ENCODE measurements around the gene TMPRSS2.

The TMPRSS2 gene

DNA sequence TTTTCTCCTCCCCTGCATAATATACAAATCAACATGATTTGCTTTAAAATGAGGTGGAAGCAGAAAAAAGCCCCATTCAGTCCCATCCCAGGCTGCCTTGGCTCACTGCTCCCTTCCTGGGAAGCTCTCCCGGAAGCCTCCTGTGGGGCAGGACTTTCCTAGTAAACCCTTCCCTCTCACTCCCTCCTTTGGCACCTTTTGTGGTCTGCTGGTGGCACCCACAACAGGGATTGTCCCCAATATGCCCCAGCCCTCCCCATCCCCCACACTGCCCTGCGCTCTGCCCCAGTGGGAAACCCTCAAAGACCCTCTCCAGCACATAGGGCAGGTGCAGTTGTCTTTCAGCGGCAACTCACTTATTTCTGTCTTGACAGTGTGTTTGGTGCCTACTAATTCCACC, 1.8 kb upstream of the TMPRSS2 start:
- Histone ChIP-seq H3K27me3 (ENCODE audit: control insufficient read depth, insufficient read depth, low read length) (peaks cover 38% of the 10 kb centered on the region), H3K36me3 (ENCODE audit: control insufficient read depth, insufficient read depth, low read length) (no peaks in the 10 kb centered on the region), H3K4me1 (ENCODE audit: control insufficient read depth, insufficient read depth, low read length) (peaks cover 19% of the 10 kb centered on the region), H3K4me3 (ENCODE audit: low read depth, low read length) (no peak overlapping the region), H3K9ac (ENCODE audit: low read depth, low read length) (no peak overlapping the region), H3K27ac (ENCODE audit: low read depth, low read length) (no peak overlapping the region), H3K9me3 (ENCODE audit: control insufficient read depth, insufficient read depth, low read length) (no peaks in the 10 kb centered on the region)

- Histone ChIP-seq H3K27ac (ENCODE audit: low read depth, low read length) (no peak overlapping the region), H3K9ac (ENCODE audit: low read depth, low read length) (no peak overlapping the region), H3K9me3 (ENCODE audit: control insufficient read depth, insufficient read depth, low read length) (no peaks in the 10 kb centered on the region), H3K36me3 (ENCODE audit: control insufficient read depth, insufficient read depth, low read length) (no peaks in the 10 kb centered on the region), H3K4me3 (ENCODE audit: low read depth, low read length) (peak overlapping the region; percentile 73; the same call in 1 of the 2 replicates), H3K4me1 (ENCODE audit: control insufficient read depth, insufficient read depth, low read length) (peaks cover 19% of the 10 kb centered on the region), H3K27me3 (ENCODE audit: control insufficient read depth, insufficient read depth, low read length) (peaks cover 38% of the 10 kb centered on the region)
Observed at GRCh38 chr21:41509145-41509496, 1.2 kb upstream of the TMPRSS2 start.

DNA sequence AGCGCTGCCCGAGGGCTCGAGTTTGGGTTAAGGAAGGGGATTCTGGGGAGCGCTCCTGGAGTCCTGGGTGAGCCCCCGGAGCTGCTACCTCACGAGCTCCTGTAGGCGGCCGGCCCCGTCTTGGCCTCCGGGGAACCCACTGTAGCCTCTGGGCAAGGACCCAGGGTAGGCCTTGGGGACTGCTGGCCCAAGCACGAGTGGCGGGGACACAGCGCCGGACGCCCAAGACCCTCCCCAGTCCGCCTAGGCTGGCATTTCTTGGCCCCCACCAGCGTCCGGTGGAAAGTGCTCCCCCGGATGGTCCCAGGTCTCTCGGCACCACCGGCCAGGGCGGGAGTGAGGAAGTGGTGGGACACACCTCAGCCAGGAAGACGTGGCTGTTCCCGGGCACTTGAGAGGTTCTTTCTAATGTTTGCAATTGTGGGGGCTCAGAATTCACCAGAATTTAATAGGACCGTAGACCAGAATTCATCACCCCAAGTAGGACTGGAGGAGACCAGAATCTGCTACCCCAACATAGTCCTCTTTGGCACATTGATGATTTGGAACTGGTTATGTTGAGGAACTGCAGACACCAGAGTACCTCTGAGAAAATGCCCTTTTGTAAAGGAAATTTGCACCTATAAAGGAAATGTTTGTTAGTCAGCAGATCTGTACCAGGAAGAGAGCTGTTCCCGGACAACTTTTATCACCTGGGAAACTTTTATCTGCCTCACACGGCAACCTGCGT, 622 bp upstream of the TMPRSS2 start:
- peaks cover 38% of the 10 kb centered on the region for H3K27me3 ChIP-seq (ENCODE audit: control insufficient read depth, insufficient read depth, low read length)
- H3K9ac ChIP-seq (ENCODE audit: low read depth, low read length): no peak overlapping the region
- H3K27ac ChIP-seq (ENCODE audit: low read depth, low read length): no peak overlapping the region
- H3K4me3 ChIP-seq (ENCODE audit: low read depth, low read length): peak overlapping the region; percentile 73
- no peaks in the 10 kb centered on the region for H3K36me3 ChIP-seq (ENCODE audit: control insufficient read depth, insufficient read depth, low read length)
- peaks cover 19% of the 10 kb centered on the region for H3K4me1 ChIP-seq (ENCODE audit: control insufficient read depth, insufficient read depth, low read length)
- H3K9me3 ChIP-seq (ENCODE audit: control insufficient read depth, insufficient read depth, low read length): no peaks in the 10 kb centered on the region

DNA sequence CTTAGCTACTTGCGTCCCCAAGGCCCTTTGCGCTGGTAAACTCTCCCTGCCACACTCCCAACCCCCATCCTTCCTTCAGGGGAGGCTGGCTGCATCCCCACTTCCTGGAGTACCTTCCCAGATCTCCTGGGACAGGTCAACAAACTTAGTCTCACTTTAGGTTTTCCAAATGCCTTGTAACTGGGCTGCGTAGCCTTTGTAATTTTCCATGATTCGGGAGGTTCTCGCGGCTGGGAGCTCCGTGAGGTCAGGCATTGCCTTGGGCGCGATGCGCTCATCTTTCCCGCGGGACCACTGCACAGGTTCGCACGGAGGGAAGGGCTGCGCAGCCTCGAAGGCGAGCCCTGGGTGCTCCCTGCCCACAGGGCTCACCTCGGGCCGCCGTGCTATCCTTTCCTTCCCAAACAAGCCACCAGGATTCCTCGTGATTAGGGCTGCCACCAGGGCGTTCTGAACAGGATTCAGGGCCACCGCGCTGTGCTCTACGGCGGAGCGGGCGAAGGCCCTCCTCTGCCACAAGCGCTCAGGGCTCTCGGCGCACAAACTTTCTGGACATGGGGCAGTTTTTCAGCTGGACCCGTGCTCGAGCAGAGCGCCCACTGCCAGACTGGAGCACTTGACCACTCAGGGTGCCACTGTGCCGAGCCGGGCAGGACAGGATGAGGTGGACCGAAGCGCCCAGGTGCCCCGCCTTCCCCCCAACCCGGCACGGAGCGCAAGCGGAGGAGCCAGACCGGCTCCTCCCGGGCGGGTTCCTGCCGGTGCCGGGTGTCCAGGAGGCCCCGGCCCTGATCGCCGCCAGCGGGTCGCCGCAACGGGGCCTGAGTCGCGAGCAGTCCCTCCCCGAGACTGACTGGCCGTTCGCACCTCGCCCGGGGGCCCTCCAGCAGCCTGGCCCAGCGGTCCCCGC, 1.1 kb downstream of the TMPRSS2 start:
- no peaks in the 10 kb centered on the region for H3K36me3 ChIP-seq (ENCODE audit: control insufficient read depth, insufficient read depth, low read length)
- H3K27me3 ChIP-seq (ENCODE audit: control insufficient read depth, insufficient read depth, low read length): peaks cover 38% of the 10 kb centered on the region
- H3K4me1 ChIP-seq (ENCODE audit: control insufficient read depth, insufficient read depth, low read length): peaks cover 19% of the 10 kb centered on the region
- no peaks in the 10 kb centered on the region for H3K9me3 ChIP-seq (ENCODE audit: control insufficient read depth, insufficient read depth, low read length)
- peak overlapping the region; percentile 50; the same call in 1 of the 2 replicates for H3K9ac ChIP-seq (ENCODE audit: low read depth, low read length)
- H3K27ac ChIP-seq (ENCODE audit: low read depth, low read length): peak overlapping the region; percentile 12
- H3K4me3 ChIP-seq (ENCODE audit: low read depth, low read length): peak overlapping the region; percentile 73

DNA sequence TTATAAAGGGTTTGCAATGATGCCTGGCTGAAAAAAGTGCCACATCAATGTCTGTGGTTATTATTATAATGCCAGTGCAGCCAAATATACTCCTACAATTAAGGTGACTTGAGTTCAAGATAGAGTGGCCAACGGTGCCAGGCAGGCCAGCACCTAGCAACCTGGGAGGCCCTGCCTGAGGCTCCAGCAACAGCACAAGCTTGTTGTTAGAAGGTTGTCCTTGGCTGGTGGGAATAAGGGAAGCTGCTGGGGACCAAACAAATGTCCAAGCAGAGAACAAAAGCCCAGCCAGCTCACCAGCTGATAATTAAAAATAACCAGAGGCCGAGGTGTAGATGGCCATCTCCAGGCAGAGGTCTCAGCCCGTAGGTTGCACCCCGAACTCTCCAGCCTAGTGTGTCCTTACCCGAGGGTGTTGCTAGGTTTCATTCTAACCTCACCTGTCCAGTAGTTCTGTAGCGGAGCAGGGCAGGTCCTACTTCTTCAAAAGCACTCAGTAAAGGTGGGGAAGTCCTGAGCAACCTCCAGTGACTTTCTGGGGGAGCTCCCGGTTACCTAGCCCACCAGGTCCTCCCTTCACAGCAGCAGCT, 1.9 kb downstream of the TMPRSS2 start:
- H3K27me3 ChIP-seq (ENCODE audit: control insufficient read depth, insufficient read depth, low read length): peaks cover 38% of the 10 kb centered on the region
- no peak overlapping the region for H3K27ac ChIP-seq (ENCODE audit: low read depth, low read length)
- no peaks in the 10 kb centered on the region for H3K9me3 ChIP-seq (ENCODE audit: control insufficient read depth, insufficient read depth, low read length)
- H3K9ac ChIP-seq (ENCODE audit: low read depth, low read length): no peak overlapping the region
- peaks cover 19% of the 10 kb centered on the region for H3K4me1 ChIP-seq (ENCODE audit: control insufficient read depth, insufficient read depth, low read length)
- no peaks in the 10 kb centered on the region for H3K36me3 ChIP-seq (ENCODE audit: control insufficient read depth, insufficient read depth, low read length)
- peak overlapping the region; percentile 73 for H3K4me3 ChIP-seq (ENCODE audit: low read depth, low read length)

- Histone ChIP-seq H3K9me3 (ENCODE audit: control insufficient read depth, insufficient read depth, low read length) (no peaks in the 10 kb centered on the region), H3K27ac (ENCODE audit: low read depth, low read length) (no peak overlapping the region), H3K27me3 (ENCODE audit: control insufficient read depth, insufficient read depth, low read length) (peaks cover 32% of the 10 kb centered on the region), H3K36me3 (ENCODE audit: control insufficient read depth, insufficient read depth, low read length) (no peaks in the 10 kb centered on the region), H3K9ac (ENCODE audit: low read depth, low read length) (no peak overlapping the region), H3K4me3 (ENCODE audit: low read depth, low read length) (no peak overlapping the region), H3K4me1 (ENCODE audit: control insufficient read depth, insufficient read depth, low read length) (peaks cover 18% of the 10 kb centered on the region)
Observed at GRCh38 chr21:41504030-41504429, 3.9 kb downstream of the TMPRSS2 start.

GRCh38 chr21:41503331-41503730, 4.6 kb downstream of the TMPRSS2 start:
- H3K9ac ChIP-seq (ENCODE audit: low read depth, low read length): no peak overlapping the region
- peaks cover 13% of the 10 kb centered on the region for H3K4me1 ChIP-seq (ENCODE audit: control insufficient read depth, insufficient read depth, low read length)
- no peak overlapping the region for H3K4me3 ChIP-seq (ENCODE audit: low read depth, low read length)
- H3K36me3 ChIP-seq (ENCODE audit: control insufficient read depth, insufficient read depth, low read length): no peaks in the 10 kb centered on the region
- no peak overlapping the region for H3K27ac ChIP-seq (ENCODE audit: low read depth, low read length)
- no peaks in the 10 kb centered on the region for H3K9me3 ChIP-seq (ENCODE audit: control insufficient read depth, insufficient read depth, low read length)
- peaks cover 25% of the 10 kb centered on the region for H3K27me3 ChIP-seq (ENCODE audit: control insufficient read depth, insufficient read depth, low read length)

DNA sequence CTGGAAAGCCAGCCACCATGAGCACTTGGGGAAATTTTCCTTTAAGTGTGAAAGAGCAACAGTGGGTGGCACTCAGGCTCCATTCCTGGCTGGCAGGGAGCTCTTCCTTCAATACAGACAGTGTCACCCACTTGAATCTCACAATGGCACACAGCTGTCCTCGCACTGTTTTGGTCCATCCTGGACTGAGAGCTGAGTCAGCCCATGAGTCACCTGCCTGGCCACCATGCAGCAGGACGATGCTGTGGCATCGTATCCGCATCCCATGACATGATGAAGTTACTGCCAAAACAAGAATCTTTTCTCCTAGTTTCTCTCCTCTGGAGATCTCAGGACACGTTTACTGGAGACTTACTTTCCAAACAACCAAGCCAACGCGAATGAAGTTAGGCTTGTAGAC, 6.0 kb downstream of the TMPRSS2 start:
- no peak overlapping the region for H3K4me3 ChIP-seq (ENCODE audit: low read depth, low read length)
- H3K4me1 ChIP-seq (ENCODE audit: control insufficient read depth, insufficient read depth, low read length): peaks cover 17% of the 10 kb centered on the region
- H3K9ac ChIP-seq (ENCODE audit: low read depth, low read length): no peak overlapping the region
- no peak overlapping the region for H3K27ac ChIP-seq (ENCODE audit: low read depth, low read length)
- no peaks in the 10 kb centered on the region for H3K9me3 ChIP-seq (ENCODE audit: control insufficient read depth, insufficient read depth, low read length)
- H3K27me3 ChIP-seq (ENCODE audit: control insufficient read depth, insufficient read depth, low read length): peaks cover 19% of the 10 kb centered on the region
- no peaks in the 10 kb centered on the region for H3K36me3 ChIP-seq (ENCODE audit: control insufficient read depth, insufficient read depth, low read length)

DNA sequence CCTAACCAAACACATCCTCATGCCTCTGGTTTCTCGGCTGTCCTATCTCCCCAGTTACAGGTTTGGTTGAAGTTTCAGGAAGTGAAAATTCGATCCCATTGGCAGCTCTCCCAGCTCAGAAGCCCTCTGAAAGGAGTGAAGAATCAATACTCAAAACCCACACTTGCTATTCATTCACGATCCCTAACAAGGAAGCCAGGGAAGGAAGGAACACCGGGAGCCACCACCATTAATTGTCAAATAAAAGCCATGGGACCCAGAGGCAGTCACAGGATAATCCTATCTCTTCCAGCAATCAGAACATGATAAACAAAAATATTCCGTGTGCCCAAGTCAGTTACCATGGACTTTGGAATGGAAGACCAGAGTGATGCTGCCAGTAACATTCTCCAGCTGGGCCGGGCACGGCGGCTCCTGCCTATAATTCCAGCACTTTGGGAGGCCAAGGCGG, 7.0 kb downstream of the TMPRSS2 start:
- Histone ChIP-seq H3K9me3 (ENCODE audit: control insufficient read depth, insufficient read depth, low read length) (no peaks in the 10 kb centered on the region), H3K4me1 (ENCODE audit: control insufficient read depth, insufficient read depth, low read length) (peaks cover 8% of the 10 kb centered on the region), H3K27ac (ENCODE audit: low read depth, low read length) (no peak overlapping the region), H3K27me3 (ENCODE audit: control insufficient read depth, insufficient read depth, low read length) (peaks cover 9% of the 10 kb centered on the region), H3K4me3 (ENCODE audit: low read depth, low read length) (no peak overlapping the region), H3K9ac (ENCODE audit: low read depth, low read length) (no peak overlapping the region), H3K36me3 (ENCODE audit: control insufficient read depth, insufficient read depth, low read length) (no peaks in the 10 kb centered on the region)

DNA sequence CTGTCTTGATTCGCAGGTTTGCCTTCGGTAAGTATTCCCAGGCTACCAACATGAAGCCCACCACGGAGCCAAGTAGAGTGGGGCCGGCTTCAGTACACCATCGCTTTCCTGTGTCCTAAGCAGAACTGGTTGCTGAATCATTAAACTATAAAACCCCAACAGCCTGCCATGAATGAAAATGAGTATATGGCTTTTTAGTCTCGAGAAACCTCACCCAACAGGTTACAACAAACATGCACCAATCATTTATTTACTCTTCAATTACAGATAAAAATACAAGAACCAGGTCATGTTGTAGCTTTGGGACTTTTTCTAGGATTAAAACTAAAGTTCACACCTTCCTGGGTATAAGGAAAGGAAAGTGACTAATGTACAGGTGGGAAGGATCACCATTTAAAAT, 7.6 kb downstream of the TMPRSS2 start:
- H3K27ac ChIP-seq (ENCODE audit: low read depth, low read length): no peak overlapping the region
- no peak overlapping the region for H3K9ac ChIP-seq (ENCODE audit: low read depth, low read length)
- H3K36me3 ChIP-seq (ENCODE audit: control insufficient read depth, insufficient read depth, low read length): no peaks in the 10 kb centered on the region
- H3K4me1 ChIP-seq (ENCODE audit: control insufficient read depth, insufficient read depth, low read length): peaks cover 3% of the 10 kb centered on the region; the same call in 1 of the 2 replicates
- H3K4me3 ChIP-seq (ENCODE audit: low read depth, low read length): no peak overlapping the region
- peaks cover 3% of the 10 kb centered on the region for H3K27me3 ChIP-seq (ENCODE audit: control insufficient read depth, insufficient read depth, low read length)
- no peaks in the 10 kb centered on the region for H3K9me3 ChIP-seq (ENCODE audit: control insufficient read depth, insufficient read depth, low read length)

- Histone ChIP-seq H3K4me3 (ENCODE audit: low read depth, low read length) (no peak overlapping the region), H3K9ac (ENCODE audit: low read depth, low read length) (no peak overlapping the region), H3K36me3 (ENCODE audit: control insufficient read depth, insufficient read depth, low read length) (no peaks in the 10 kb centered on the region), H3K9me3 (ENCODE audit: control insufficient read depth, insufficient read depth, low read length) (no peaks in the 10 kb centered on the region), H3K27me3 (ENCODE audit: control insufficient read depth, insufficient read depth, low read length) (no peaks in the 10 kb centered on the region), H3K27ac (ENCODE audit: low read depth, low read length) (no peak overlapping the region), H3K4me1 (ENCODE audit: control insufficient read depth, insufficient read depth, low read length) (peaks cover 3% of the 10 kb centered on the region; the same call in 1 of the 2 replicates)
Observed at GRCh38 chr21:41499920-41500319, 8.0 kb downstream of the TMPRSS2 start.

All from HUES48 (cell line).